Iris pigment epithelial cell (primary cell): ENCODE results near the gene ETV5.
"Not testable (repeated sequence)": the region's sequence is repeated elsewhere in the genome, so short reads cannot be mapped to it uniquely, and the experiment has no call there.

Experiments used
- DNase-seq: peaks from one replicate; pipeline ENCODE4 v3.0.0-alpha.2; 2011; ENCODE audit warnings: low read depth

The ETV5 gene

DNA sequence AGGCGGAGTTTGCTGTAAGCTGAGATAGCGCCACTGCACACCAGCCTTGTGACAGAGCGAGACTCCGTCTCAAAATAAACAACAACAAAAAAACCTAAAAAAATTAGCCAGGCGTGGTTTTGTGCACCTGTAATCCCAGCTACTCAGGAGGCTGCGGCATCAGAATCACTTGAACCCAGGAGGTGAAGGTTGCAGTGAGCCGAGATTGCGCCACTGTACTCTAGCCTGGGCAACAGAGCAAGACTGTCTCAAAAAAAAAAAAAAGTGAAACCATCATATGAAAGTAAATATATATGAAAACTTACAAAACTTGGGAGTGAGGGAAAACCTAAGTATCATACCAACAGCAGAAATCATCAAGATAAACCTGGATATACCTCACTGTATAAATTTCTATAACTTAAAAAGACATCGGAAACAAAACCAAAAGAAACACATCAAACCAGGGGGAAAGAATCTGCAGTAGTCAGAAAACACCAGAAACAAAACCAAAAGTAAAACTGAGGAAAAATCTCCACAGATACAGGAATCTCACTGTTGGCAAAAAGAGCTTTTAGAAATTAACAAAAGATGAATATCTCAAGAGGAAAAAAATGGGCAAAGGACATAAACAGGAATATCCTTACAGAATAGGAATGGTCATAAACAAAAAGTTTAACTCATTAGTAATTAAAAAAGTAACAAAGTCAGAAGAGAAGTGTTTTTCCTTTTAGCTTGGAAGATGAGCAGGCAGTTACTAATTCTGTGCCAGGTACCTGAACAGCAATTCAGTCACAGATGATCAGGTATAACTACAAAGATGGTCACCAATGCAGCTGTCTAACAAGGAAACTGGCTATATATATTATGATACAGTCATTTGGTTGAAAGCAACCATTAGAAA lies 41.3 kb downstream of the ETV5 start:
- DNase-seq, result no peak

DNA sequence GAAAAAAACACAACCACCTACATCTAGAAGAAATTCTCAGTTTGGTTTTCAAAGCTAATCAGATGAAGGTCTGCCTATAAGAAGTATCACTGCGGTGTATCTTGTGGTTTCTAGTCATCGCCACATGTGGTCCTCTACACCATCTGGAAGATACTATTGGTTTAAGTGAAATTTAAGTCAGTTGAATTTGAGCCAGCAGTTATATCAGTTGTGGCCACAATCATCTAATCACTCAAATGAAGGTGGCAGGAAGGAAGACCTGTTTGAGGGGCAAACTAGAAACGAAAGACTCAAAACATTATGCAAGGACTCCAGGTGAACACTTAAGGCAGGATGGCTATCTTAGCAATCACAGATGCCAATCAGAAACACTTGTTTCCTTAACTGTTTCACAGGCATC lies 48.7 kb downstream of the ETV5 start:
- DNase-seq, result no peak

DNA sequence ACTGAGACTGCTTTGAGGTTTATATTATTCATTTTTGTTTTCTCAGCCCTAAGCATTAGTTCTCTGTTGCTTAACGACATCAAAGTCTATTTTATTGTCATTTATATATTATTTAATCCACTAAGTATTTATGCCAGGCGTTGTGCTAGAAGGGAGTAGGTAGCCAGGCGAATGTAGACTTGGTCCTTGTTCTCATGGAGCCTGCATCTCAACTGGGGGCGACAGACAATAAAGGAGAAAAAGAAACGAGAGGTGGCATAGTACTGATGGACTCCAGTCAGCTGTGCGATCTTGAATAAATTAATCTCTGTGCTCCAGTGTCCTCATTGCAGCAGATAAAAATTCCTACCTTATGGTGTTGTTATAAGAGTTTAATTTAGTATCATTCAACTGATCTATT lies 49.7 kb downstream of the ETV5 start:
- DNase-seq, result no peak

DNA sequence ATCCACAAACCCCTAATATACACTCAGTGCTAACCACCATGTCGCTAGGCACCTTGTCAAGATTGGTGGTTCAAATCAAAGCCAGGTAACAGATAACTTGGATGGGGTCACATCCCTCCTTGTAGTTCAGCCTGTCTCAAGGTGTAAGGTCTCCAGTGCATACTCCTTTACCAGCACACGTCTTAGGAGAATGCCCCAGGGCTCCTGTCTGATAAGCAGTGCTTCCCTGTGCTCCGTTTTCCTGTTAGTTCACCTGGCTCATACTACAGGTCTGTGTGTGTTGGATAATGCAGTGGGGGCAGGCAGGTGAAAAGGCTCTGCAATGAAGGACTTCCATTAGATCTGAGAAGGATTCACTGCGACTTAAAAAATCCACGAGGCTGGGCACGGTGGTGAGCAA lies 50.7 kb downstream of the ETV5 start:
- no peak for DNase-seq

DNA sequence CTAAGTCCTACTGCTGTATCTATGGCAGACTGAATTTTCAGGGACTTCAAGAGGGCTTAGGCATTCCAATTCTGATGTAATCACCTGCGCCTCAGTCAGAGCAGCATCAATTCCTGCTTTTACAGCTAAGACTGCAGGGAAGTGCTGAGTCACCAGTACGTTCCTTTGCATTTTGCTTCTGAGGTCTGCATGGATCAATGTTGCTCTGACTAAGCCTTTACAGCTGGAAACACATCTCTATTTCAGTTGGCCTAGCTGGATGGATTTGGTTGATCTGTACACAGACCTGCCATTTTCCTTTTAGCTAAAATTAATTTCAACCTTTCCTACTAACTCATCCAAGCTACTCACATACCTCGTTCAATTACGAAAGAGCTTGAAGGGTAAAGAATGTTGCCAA lies 51.3 kb downstream of the ETV5 start:
- DNase-seq, result peak; percentile 97

DNA sequence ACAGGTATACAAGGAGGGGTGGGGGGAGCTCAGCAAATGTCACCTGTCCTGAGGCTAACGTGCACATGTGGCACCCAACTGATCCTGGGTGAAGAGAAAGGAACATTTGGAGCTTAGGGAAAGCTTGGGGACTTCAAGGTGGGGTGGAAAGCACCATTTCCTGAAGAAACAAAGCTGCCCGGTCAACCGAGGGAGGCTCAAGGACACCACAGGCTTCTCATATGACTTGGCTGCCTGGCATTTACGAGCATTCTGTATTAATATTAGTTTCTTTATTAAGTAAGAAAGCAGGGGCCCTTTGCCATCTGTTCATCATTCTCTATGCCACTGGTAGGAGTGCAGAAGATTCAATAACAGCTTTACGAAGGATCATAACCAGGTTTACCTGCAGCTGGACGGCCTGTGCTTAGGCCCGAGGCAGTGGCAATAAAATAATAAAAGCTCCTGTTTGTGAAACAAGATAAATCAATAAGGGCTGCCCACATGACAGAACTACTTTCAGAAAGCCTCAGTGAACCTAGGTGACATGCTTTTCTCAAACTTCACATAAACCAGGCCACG lies 54.0 kb downstream of the ETV5 start:
- no peak for DNase-seq

DNA sequence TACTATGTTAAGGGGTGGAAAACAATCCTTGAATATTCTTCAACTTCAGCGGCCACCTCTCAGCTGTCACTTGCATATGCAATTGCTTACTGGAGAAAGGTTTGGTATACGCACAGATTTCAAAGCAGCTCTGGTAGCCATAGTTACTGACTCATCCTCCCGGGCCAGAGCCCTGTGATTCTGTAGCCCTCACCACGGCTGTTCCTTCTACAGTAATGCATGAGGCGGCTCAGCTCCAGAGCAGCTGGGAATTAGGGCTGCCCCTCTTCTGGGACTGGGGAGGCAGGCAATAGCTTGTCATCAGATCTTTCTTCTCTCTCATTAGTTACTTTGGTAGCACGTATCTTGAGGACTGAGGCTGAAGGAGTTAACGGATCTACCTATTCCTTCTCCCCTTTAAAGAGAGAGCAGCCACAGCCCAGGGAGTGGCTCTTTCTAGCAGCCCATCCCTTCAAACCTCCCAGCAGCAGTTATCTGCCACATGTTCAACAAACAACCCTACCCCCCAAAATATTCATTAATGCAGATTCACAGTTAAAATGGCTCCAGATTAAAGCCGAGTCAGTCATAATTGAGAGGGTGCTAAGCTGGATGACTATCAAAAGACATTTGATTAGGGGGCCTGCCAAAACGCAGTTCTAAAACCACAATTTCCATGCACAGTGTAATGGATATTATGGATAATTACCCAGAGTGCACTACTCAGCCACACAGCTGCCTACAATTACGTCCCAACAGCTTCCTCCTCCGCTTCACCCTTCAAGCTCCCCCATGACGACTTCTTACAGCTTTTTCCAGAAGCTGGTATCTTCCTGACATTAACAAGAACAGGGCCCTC lies 54.7 kb downstream of the ETV5 start:
- DNase-seq, result peak; percentile 55

DNA sequence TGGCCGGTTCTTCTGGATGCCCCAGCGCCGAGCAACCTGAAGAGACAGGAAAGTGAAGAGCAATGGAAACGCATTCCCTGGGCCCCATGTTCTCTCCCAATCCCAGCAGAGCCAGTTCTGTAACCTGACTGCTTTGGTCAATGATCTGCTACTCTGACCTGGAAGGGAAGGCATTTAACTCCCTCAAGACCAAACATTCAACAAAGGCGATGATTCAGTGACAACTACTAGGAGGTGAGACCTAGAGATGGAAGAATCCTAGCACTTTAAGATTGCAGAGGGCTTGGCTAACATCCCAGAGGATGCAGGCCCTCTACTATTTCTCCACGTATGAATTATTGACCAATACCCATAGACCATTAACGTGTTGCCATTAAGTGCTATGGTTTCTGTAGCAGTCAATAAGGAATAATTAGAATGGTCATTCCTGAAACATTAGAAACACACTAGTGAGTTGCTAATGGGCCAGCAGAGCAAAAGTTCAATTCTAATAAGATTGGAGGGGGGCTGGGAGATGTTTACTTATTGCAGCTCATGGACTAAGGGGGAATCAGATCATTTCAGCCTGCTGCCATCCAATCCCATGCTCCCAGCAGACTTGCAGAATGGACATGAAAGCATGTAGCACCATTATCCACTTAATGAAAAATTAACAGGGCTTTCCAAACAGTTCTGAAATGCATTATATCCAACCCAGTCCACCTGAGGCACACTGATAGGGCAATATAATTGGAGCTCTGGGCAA lies 56.6 kb downstream of the ETV5 start:
- no peak for DNase-seq

DNA sequence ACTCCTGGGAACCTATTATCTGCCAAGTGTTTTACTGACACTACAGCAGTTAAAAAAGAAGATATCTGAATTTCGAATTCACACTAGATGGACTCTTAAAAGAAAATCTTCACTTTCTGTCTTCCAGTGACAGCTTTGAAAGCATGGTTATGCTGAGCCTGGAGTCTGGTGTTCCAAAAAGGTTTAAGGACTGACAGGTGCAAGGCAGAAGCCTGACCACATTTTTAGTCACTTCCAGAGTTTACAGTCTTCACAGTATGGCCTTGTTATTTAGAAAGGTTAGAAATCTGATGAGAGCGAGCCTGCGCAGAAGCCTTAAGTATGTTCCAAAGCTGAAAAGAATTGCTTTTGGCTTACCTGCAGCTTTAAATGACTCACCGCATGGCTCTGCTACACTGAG lies 59.9 kb downstream of the ETV5 start:
- no peak for DNase-seq

DNA sequence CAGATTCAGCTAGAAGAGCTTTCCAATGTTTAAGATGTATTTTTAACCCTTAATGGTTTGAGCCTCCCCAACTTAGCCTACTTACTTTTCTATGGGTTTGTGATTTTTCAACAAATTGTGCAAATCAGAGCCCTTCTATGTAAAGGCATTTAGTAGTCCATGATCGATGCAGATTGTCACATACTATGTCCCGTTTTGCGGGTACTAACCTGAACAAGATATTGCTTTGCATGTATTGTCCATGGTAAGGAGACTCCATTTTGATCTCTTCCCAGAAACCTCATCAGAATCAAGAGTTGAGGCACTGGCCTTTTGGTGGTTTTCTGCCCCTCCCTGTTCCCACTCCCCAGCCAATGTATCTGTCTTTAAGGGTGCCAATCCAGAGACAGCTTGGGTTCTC lies 60.8 kb downstream of the ETV5 start:
- DNase-seq, result no peak

DNA sequence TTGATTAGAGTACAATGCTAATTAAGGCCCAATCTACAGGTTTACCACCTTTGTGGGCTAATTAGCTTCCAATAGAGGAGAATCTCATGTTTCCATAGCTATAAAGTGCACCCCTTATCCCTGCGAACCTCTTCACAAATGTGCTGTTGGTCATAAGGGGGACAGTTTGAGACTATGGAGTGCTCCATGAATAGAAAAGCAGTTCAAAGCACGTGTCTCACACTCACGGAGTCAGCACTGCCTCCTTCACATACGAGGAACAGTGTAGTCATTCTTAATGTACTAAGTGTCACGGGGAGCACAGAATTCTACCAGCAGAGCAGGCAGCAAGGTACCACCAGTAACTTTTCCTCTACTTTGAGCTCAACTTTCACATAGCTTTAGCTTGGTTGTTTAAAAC lies 62.1 kb downstream of the ETV5 start:
- no peak for DNase-seq

DNA sequence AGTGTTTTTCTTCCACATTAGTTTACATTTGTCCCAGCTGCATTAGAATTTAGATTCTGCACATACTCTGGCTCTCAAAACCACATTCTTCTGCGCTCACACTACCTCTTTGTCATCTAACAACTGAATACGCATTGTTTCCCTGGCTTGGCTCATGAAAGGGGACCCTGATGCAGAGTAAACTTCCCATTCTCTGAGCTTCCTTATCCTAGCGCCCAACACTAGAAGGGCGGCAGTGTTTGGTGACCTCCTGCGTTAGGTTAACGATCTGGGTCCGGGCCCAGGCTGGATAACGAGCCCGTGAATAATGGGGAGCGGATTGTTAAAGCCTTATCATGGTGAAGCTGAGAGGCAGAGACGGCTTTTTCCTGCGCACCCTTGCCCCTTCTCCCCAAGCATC lies 63.9 kb downstream of the ETV5 start:
- DNase-seq, result peak; percentile 25

DNA sequence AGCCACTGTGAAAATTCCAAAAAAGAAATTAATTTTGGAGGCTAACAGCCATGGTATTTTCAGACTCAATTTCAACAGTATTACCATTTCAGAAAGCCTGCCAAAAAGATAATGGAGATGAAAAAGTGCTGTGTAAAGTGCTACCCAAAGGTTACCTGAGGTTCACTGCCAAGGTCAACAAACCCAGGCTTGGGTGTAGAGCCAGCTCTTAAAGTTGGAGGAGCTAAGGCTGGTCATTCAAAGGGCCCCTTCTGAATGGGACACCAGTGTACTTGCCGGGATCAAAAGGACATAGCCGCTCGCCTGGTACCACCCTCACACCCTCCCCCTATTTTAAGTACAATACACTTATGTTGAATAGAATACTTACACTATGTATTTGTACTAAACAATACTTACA lies 64.5 kb downstream of the ETV5 start:
- no peak for DNase-seq

DNA sequence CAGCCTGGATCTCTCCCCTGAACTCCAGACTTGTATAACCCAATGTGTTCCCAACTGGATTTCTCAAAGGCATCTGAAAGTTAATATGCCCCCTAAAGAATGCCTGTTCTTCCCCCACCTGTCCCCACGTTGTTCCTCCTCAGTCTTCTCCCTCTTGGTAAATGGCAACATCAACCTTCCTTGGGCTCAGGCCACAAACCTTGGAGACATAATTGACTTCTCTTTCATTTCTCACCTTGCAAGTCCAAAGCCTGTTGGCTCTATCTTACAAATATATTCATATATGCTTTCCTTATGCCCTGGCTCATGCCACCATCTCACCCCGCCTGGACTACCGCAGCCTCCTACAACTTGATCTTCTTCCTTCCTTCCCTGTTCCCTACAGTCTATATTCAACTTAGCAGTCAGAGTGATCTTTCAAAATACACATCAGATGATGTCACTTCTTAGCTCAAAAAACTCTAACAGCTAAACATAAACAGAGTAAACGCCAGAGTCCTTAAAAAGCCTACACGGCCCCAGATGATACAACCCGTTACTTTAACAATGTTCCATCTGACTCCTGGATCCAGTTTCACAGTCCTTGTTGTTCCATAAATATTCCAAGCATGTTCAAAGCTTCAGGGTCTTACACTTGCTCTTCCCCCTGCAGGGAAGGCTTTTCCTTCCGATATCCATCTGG lies 66.2 kb downstream of the ETV5 start:
- peak; percentile 29 for DNase-seq

DNA sequence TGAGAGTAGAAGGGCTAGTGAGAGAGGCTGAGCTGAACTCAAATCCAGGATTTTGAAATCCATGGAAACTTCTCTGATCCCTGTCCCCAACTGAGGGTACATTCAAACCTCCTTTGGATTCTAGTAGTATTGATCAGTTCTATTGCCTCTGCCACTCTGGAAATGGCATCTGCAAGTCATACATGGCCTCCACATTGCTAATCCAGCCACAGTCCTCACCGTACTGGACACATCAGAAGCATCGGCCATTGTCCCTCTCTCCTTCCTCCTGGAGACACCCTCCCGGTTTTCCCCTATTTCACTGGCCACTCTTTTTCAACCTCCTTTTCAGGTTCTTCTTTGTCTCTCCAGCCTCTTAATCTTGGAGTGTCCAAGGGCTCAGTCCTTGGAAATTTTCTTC lies 66.9 kb downstream of the ETV5 start:
- no peak for DNase-seq

DNA sequence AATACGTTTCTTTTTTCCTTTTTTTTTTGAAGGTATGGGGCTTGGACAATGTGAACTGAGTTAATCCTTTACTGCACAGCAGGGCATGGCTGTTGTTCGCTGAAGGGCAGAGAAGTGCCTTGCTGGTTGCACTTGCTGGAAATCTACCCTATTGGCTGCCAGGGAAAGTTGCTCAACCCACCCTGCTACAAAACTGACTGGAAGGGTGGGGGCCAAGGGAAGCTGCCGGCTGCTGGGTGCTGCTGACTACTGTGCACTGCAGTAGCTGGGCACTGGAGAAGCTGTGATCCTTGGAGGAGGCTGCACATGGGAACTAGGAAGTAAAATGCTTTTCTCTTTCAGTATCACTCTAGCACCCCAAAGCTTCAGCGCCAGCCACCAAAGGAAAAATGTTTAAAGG lies 70.5 kb downstream of the ETV5 start:
- no peak for DNase-seq

DNA sequence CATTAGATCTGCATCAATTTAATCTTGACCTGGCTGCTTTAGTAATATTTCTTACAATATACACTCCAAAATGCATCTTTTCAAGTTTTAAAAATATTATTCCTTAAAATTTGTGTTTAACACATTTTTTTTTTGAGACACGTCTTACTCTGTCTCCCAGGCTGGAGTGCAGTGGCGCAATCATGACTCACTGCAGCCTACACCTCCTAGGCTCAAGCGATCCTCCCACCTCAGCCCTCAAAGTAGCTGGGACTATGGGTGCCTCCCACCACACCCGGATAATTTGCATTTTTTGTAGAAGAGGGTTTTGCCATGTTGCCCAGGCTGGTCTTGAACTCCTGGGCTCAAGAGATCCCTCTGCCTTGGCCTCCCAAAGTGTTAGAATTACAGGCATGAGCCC lies 73.6 kb downstream of the ETV5 start:
- peak; percentile 65 for DNase-seq

DNA sequence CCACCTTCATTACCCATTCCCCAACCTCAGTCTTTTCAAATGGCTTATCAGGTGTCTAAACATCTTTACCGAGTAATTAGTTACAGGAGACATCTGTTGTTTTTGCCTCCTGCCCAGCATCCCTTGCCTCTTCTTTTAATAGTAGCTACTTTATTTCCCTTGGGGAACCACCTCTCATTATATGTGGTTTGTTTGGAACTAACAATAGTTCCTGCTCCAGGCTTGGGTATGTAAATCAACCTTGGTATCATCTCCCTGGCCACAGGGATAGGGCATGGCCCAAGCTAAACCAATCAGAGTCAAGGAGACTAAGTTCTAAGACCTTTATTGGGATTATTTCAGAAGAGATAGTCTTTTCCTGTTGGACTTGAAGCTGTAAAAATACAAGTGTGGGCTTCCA lies 76.6 kb downstream of the ETV5 start:
- no peak for DNase-seq

DNA sequence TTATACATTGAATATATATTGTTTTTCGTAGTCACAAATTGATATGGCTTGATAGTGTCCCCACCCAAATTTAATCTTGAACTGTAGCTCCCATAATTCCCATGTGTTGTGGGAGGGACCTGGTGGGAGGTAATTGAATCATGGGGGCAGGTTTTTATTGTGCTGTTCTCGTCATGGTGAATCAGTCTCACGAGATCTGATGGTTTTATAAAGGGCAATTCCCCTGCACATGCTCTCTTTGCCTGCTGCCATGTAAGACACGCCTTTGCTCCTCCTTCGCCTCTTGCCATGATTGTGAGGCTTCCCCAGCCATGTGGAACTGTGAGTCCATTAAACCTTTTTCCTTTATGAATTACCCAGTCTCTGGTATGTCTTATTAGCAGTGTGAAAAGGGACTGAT lies 82.9 kb downstream of the ETV5 start:
- DNase-seq, result not testable (repeated sequence)

DNA sequence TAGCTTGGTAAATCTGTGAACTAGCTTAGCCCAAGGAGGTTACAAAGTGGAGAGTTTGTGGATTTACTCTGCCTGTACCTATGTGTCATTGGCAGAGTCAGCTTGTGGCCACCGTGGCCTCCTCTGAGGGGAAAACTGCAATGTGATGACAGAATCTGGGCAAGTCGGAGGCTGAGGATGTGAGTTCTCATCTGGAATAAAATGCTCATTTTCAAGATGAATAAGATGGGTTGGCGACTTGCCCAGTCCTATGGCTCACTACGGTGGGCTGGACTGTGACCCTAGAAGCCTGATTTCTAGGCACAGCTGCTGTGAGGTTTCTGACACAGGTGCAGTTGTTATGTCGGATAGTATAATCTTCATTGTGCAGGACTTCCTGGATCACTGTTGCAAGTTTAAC lies 83.7 kb downstream of the ETV5 start:
- DNase-seq, result peak; percentile 43

DNA sequence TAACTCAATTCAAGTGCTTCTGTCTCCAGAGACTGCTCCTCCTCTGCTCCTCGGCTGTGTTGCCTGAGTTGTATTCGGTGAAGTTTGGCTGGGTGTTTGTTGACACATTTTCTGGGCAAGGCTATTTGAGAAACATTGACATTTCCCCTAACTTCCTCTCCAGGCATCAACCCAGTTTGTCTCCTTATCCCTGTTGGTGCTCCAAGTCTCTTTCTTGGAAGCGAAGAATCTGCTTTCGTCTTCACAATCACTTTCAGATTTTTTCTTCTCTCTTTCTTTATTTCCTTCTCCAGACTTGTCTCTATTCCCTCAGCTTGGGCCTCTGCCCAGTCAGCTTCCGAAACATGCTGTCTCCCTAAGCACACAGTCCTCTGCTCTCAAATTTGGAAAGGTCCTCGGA lies 84.7 kb downstream of the ETV5 start:
- no peak for DNase-seq

DNA sequence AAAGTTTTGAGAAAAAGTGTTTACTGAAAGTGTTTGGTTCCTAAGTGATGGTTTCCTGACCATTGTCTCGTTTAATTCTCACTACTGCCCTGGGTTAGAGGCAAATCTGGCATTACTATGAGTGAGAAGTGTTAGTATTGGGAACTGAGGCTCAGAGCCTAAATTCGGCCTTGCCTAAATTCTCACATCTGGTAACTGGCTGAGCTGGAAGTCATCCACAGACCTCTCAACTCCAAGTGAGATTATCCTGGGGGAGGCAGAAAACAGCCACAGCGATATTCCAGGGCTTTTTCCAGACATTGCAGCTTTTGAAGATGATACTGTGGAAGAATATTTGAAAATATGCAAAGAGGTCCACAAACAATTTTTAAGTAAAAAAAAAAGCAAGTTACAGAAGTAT lies 86.0 kb downstream of the ETV5 start:
- DNase-seq, result no peak
